ENCODE data around the gene TRIM2.

GRCh38 chr4:153239409-153239808, 35.2 kb downstream of the TRIM2 start:
- TF ChIP-seq CTCF (IDR thresholded peaks at IDR 0.05) (no peak), POLR2AphosphoS5 (IDR thresholded peaks at IDR 0.05) (no peak)

Data from prostate gland (tissue), 2 donors.